Lower leg skin (tissue), 4 donors: ENCODE data around the gene CRP. TPM values are rescaled to one million over a fixed set of nuclear protein-coding genes. Genes with fewer than 3 reads are reported as not detected.
"Not testable (repeated sequence)": the region's sequence is repeated elsewhere in the genome, so short reads cannot be mapped to it uniquely, and the experiment has no call there.

Experiments
- DNase-seq, 2 donors: peaks; one replicate each; pipeline ENCODE4 v3.0.0-alpha.2; 2019; ENCODE audit warnings: low spot score in 2 of 2
- H3K4me3 ChIP-seq: fragments of 200-600 bp; sonication (generic); 2 replicates; pipeline ENCODE4 v1.5.1; 2017; ENCODE audit warnings: mild to moderate bottlenecking, low read depth; ENCODE audit not compliant: poor library complexity, severe bottlenecking
- CTCF ChIP-seq, 3 donors: fragments of 450-650 bp; IDR thresholded peaks; one replicate each; pipeline ENCODE4 v1.5.1; 2016; ENCODE audit warnings: antibody characterized with exemption in 3 of 3, mild to moderate bottlenecking in 3 of 3, moderate library complexity in 2 of 3
- POLR2A ChIP-seq, 2 donors: fragments of 450-650 bp; IDR thresholded peaks; one replicate each; pipeline ENCODE4 v1.6.1; 2016 to 2017; ENCODE audit warnings: antibody characterized with exemption in 2 of 2, mild to moderate bottlenecking in 1 of 2, moderate library complexity in 1 of 2
- WGBS, 2 donors: methylation state at CpG; one replicate each; pipeline ENCODE4 v1.1.5; 2018; 5-methylcytosine and 5-hydroxymethylcytosine counted together
- intact Hi-C: fragments of 100-400 bp; cut with DNase I; formaldehyde crosslinking; loops from one replicate; pipeline ENCODE4 v1.15.0; 2023; ENCODE audit warnings: low total_unique reads
- total RNA-seq, 4 donors: library from RNA; depleted of rRNA; stranded (reverse); fragments of >200 nt; gene quantifications; one replicate each; pipeline ENCODE4 v1.1.0, GENCODE V29; 2016

Gene CRP
- total RNA-seq, 4 donors from 2014 or later = 0.52 TPM; not detected in 3

- 61% methylated on average over 4 of the region's 4 CpGs for WGBS, 2 donors
- no peak for DNase-seq
- TF ChIP-seq CTCF (IDR thresholded peaks at IDR 0.05) (no peak), POLR2A (IDR thresholded peaks at IDR 0.05) (no peak)
- intact Hi-C loops = no loop called here
- no peak overlapping the region for H3K4me3 ChIP-seq
Observed at GRCh38 chr1:159737238-159737916, 23.0 kb upstream of the CRP start.

GRCh38 chr1:159723188-159723587, 8.8 kb upstream of the CRP start:
- 85 to 88% methylated on average over 6 of the region's 6 CpGs for WGBS, 2 donors
- intact Hi-C loops = not testable (repeated sequence)

GRCh38 chr1:159719990-159720389, 5.6 kb upstream of the CRP start:
- intact Hi-C loops = no loop called here
- DNase-seq = no peak
- no peak for TF ChIP-seq CTCF (IDR thresholded peaks at IDR 0.05)
- no peak for TF ChIP-seq POLR2A (IDR thresholded peaks at IDR 0.05)
- 79 to 80% methylated on average over 2 of the region's 2 CpGs for WGBS, 2 donors
- H3K4me3 ChIP-seq = no peak overlapping the region

More at GRCh38 chr1:159723188-159723587, 8.8 kb upstream of the CRP start:
- H3K4me3 ChIP-seq, DNase-seq: not testable (repeated sequence)

GRCh38 chr1:159715855-159716254, 1.5 kb upstream of the CRP start:
- no peak for DNase-seq
- intact Hi-C loops = no loop called here
- 68 to 72% methylated on average over 1 of the region's 1 CpG for WGBS, 2 donors
- no peak overlapping the region for H3K4me3 ChIP-seq
- no peak for TF ChIP-seq CTCF (IDR thresholded peaks at IDR 0.05)
- no peak for TF ChIP-seq POLR2A (IDR thresholded peaks at IDR 0.05)

GRCh38 chr1:159712080-159712479, 2.3 kb downstream of the CRP start:
- H3K4me3 ChIP-seq = no peak overlapping the region
- no peak for DNase-seq
- WGBS, 2 donors = 64 to 69% methylated on average over 1 of the region's 1 CpG
- intact Hi-C loops = no loop called here
- TF ChIP-seq CTCF (IDR thresholded peaks at IDR 0.05) = no peak
- TF ChIP-seq POLR2A (IDR thresholded peaks at IDR 0.05) = no peak

GRCh38 chr1:159707472-159708260, 6.7 kb downstream of the CRP start:
- intact Hi-C loops = no loop called here
- no peak overlapping the region for H3K4me3 ChIP-seq
- WGBS, 2 donors = 80 to 94% methylated on average over 6 of the region's 6 CpGs
- DNase-seq = no peak
- TF ChIP-seq CTCF (IDR thresholded peaks at IDR 0.05) (no peak), POLR2A (IDR thresholded peaks at IDR 0.05) (no peak)
